Fibroblast of lung (primary cell): ENCODE measurements around the gene SLC6A4. TPM values are rescaled to one million over a fixed set of nuclear protein-coding genes. Genes with fewer than 3 reads are reported as not detected.

Experiments
- DNase-seq, 2 donors: peaks; one replicate each; pipeline versions ENCODE4 v3.0.0 to v3.0.0-alpha.2; 2010; ENCODE audit warnings: low read depth in 2 of 2
- H2AFZ ChIP-seq: 2 replicates; pipeline ENCODE4 v1.5.1; 2012; ENCODE audit warnings: low read length, control low read depth, inconsistent platforms
- H3K27ac ChIP-seq: 2 replicates; pipeline ENCODE4 v1.5.1; 2011; ENCODE audit warnings: low read length, control low read depth; ENCODE audit not compliant: insufficient read depth
- H3K27me3 ChIP-seq: 2 replicates; pipeline ENCODE4 v1.5.1; 2011; ENCODE audit warnings: mild to moderate bottlenecking, low read length; ENCODE audit not compliant: control insufficient read depth, insufficient read depth
- H3K36me3 ChIP-seq: 2 replicates; pipeline ENCODE4 v1.5.1; 2011; ENCODE audit warnings: low read length; ENCODE audit not compliant: control insufficient read depth, insufficient read depth
- H3K4me1 ChIP-seq: 2 replicates; pipeline ENCODE4 v1.5.1; 2011; ENCODE audit warnings: low read length; ENCODE audit not compliant: control insufficient read depth, insufficient read depth; ENCODE audit errors: extremely low read depth
- H3K4me2 ChIP-seq: 2 replicates; pipeline ENCODE4 v1.5.1; 2011; ENCODE audit warnings: low read length, control low read depth; ENCODE audit not compliant: insufficient read depth; ENCODE audit errors: extremely low read depth
- H3K4me3 ChIP-seq, 4 experiments: fragments of 200-600 bp in 1 of 4; sonication (generic) in 1 of 4; replicated peaks in 1 of 4; 2 replicates each; pipeline ENCODE4 v1.5.1; 2011 to 2016; ENCODE audit warnings: low read length in 4 of 4, low read depth in 3 of 4, mild to moderate bottlenecking in 3 of 4, control low read depth in 2 of 4, inconsistent platforms in 1 of 4, mixed read lengths in 1 of 4; ENCODE audit not compliant: insufficient read depth in 1 of 4; ENCODE audit errors: control extremely low read depth in 1 of 4
- H3K79me2 ChIP-seq: 2 replicates; pipeline ENCODE4 v1.5.1; 2012; ENCODE audit warnings: mild to moderate bottlenecking, low read length, inconsistent platforms; ENCODE audit not compliant: control insufficient read depth, insufficient read depth
- H3K9ac ChIP-seq: 2 replicates; pipeline ENCODE4 v1.5.1; 2011; ENCODE audit warnings: mild to moderate bottlenecking, low read length, control low read depth; ENCODE audit not compliant: insufficient read depth
- H3K9me3 ChIP-seq: 2 replicates; pipeline ENCODE4 v1.5.1; 2012; ENCODE audit warnings: low read depth, low read length; ENCODE audit not compliant: control insufficient read depth, insufficient read depth
- H4K20me1 ChIP-seq: 2 replicates; pipeline ENCODE4 v1.5.1; 2011; ENCODE audit warnings: low read length; ENCODE audit not compliant: control insufficient read depth, insufficient read depth; ENCODE audit errors: extremely low read depth
- CTCF ChIP-seq, 2 donors: IDR thresholded peaks in 1 of 2; conservative IDR thresholded peaks in 1 of 2; 1 replicate in 1 of 2; 2 replicates in 1 of 2; pipeline ENCODE4 v1.5.1; 2011 to 2012; ENCODE audit warnings: low read length in 2 of 2, control low read depth in 1 of 2, inconsistent platforms in 1 of 2, low read depth in 1 of 2, mild to moderate bottlenecking in 1 of 2
- EZH2 ChIP-seq: IDR thresholded peaks from 2 replicates; pipeline ENCODE4 v1.5.1; 2012; ENCODE audit warnings: low read length, control low read depth, mild to moderate bottlenecking; ENCODE audit errors: missing control alignments
- polyA plus RNA-seq, 2 donors: library from polyadenylated mRNA; depleted of rRNA in 1 of 2; stranded (reverse) in 1 of 2; unstranded in 1 of 2; fragments of >200 nt; gene quantifications; 2 replicates each; pipeline ENCODE4 v1.2.1, GENCODE V29; 2011 to 2012; ENCODE audit warnings: missing spikeins in 1 of 2
- total RNA-seq: library from RNA; depleted of rRNA; stranded (reverse); fragments of >200 nt; gene quantifications from 2 replicates; pipeline ENCODE4 v1.2.1, GENCODE V29; 2014

The SLC6A4 gene
- total and polyA plus RNA-seq, 2 donors (not counting 1 experiment from before 2014, with no cell fraction given): not detected

GRCh38 chr17:30256756-30257506 lies 21.4 kb upstream of the SLC6A4 start:
- TF ChIP-seq CTCF (conservative IDR thresholded peaks at IDR 0.05 in 1 of 2, IDR thresholded peaks at IDR 0.05 in 1 of 2; ENCODE audit: low read depth in 1 of 2, low read length in 2 of 2): no peak
- H3K4me3 ChIP-seq: no peak overlapping the region
- no peaks in the 10 kb centered on the region for H3K4me1 ChIP-seq
- no peaks in the 10 kb centered on the region for H4K20me1 ChIP-seq
- H3K4me2 ChIP-seq: no peak overlapping the region
- no peak overlapping the region for H3K9ac ChIP-seq
- H3K27ac ChIP-seq: no peak overlapping the region
- no peaks in the 10 kb centered on the region for H3K9me3 ChIP-seq
- DNase-seq: peak; percentile 28 to 52
- H2AFZ ChIP-seq: no peak overlapping the region
- no peaks in the 10 kb centered on the region for H3K79me2 ChIP-seq
- H3K36me3 ChIP-seq: no peaks in the 10 kb centered on the region
- H3K27me3 ChIP-seq: no peaks in the 10 kb centered on the region

GRCh38 chr17:30254150-30254549 lies 18.7 kb upstream of the SLC6A4 start:
- H3K27me3 ChIP-seq: no peaks in the 10 kb centered on the region
- no peaks in the 10 kb centered on the region for H4K20me1 ChIP-seq
- no peaks in the 10 kb centered on the region for H3K4me1 ChIP-seq
- no peak overlapping the region for H3K27ac ChIP-seq
- no peaks in the 10 kb centered on the region for H3K79me2 ChIP-seq
- no peak overlapping the region for H3K9ac ChIP-seq
- H2AFZ ChIP-seq: no peak overlapping the region
- TF ChIP-seq CTCF (conservative IDR thresholded peaks at IDR 0.05 in 1 of 2, IDR thresholded peaks at IDR 0.05 in 1 of 2; ENCODE audit: low read depth in 1 of 2, low read length in 2 of 2): no peak
- no peak for TF ChIP-seq EZH2
- no peak for DNase-seq
- no peaks in the 10 kb centered on the region for H3K9me3 ChIP-seq
- H3K4me2 ChIP-seq: no peak overlapping the region
- H3K4me3 ChIP-seq: no peak overlapping the region
- no peaks in the 10 kb centered on the region for H3K36me3 ChIP-seq

- Histone ChIP-seq H3K27ac (no peak overlapping the region), H3K79me2 (no peaks in the 10 kb centered on the region), H3K9ac (no peak overlapping the region), H3K27me3 (no peaks in the 10 kb centered on the region), H2AFZ (no peak overlapping the region), H3K9me3 (no peaks in the 10 kb centered on the region), H3K36me3 (peaks cover 3% of the 10 kb centered on the region), H3K4me2 (no peak overlapping the region), H3K4me3 (no peak overlapping the region), H3K4me1 (no peaks in the 10 kb centered on the region), H4K20me1 (no peaks in the 10 kb centered on the region)
- no peak for DNase-seq
- TF ChIP-seq CTCF (conservative IDR thresholded peaks at IDR 0.05 in 1 of 2, IDR thresholded peaks at IDR 0.05 in 1 of 2; ENCODE audit: low read depth in 1 of 2, low read length in 2 of 2) (no peak), EZH2 (no peak)
These were observed 17.8 kb upstream of the SLC6A4 start for GRCh38 chr17:30253312-30253711.
